Smooth muscle cell (in vitro differentiated cells): Measurements from ENCODE around the gene BSND. TPM values are rescaled to one million over a fixed set of nuclear protein-coding genes. Genes with fewer than 3 reads are reported as not detected.

Source experiments
- DNase-seq: peaks from one replicate; lab custom pipeline; 2025; ENCODE audit not compliant: unreplicated experiment; lab: John Stamatoyannopoulos, UW
- H2AFZ ChIP-seq: fragments of 200-600 bp; sonication (generic); 2 replicates; pipeline ENCODE4 v1.6.0; 2016; ENCODE audit warnings: antibody characterized with exemption, low read depth, mild to moderate bottlenecking
- H3F3A ChIP-seq: fragments of 200-600 bp; sonication (generic); 2 replicates; pipeline ENCODE4 v1.6.0; 2017; ENCODE audit warnings: antibody characterized with exemption, low read depth
- H3K27ac ChIP-seq: fragments of 200-600 bp; sonication (generic); 2 replicates; pipeline ENCODE4 v1.5.1; 2016; ENCODE audit warnings: low read depth, mild to moderate bottlenecking
- H3K27me3 ChIP-seq: fragments of 200-600 bp; sonication (generic); 2 replicates; pipeline ENCODE4 v1.6.1; 2016; ENCODE audit warnings: low read depth, mild to moderate bottlenecking
- H3K36me3 ChIP-seq: fragments of 200-600 bp; sonication (generic); 2 replicates; pipeline ENCODE4 v1.5.1; 2016; ENCODE audit warnings: low read depth
- H3K4me1 ChIP-seq: fragments of 200-600 bp; sonication (generic); 2 replicates; pipeline ENCODE4 v1.5.1; 2016; ENCODE audit warnings: low read depth
- H3K4me2 ChIP-seq: fragments of 200-600 bp; sonication (generic); 2 replicates; pipeline ENCODE4 v1.6.0; 2016; ENCODE audit warnings: mild to moderate bottlenecking
- H3K4me3 ChIP-seq: fragments of 200-600 bp; sonication (generic); 2 replicates; pipeline ENCODE4 v1.5.1; 2016; ENCODE audit warnings: mild to moderate bottlenecking
- H3K79me2 ChIP-seq: fragments of 200-600 bp; sonication (generic); 2 replicates; pipeline ENCODE4 v1.6.0; 2016; ENCODE audit warnings: low read depth, mild to moderate bottlenecking
- H3K9ac ChIP-seq: fragments of 200-600 bp; sonication (generic); 2 replicates; pipeline ENCODE4 v1.6.0; 2016; ENCODE audit warnings: low read depth
- H3K9me3 ChIP-seq: fragments of 200-600 bp; sonication (generic); replicated peaks from 2 replicates; pipeline ENCODE4 v1.5.1; 2016; ENCODE audit warnings: low read depth
- H4K20me1 ChIP-seq: fragments of 200-600 bp; sonication (generic); 2 replicates; pipeline ENCODE4 v1.6.0; 2016; ENCODE audit warnings: low read depth
- WGBS: methylation state at CpG from one replicate; pipeline ENCODE4 v1.1.7; 2016; ENCODE audit warnings: low lambda C conversion rate; 5-methylcytosine and 5-hydroxymethylcytosine counted together
- polyA plus RNA-seq: library from polyadenylated mRNA; unstranded; fragments of >200 nt; fragmentation: Nextera tagmentation; extraction: Ambion mirVana; gene quantifications from 2 replicates; pipeline ENCODE4 v1.2.1, GENCODE V29; 2016
- total RNA-seq: library from RNA; depleted of rRNA; stranded (reverse); fragments of >200 nt; gene quantifications from 2 replicates; pipeline ENCODE4 v1.2.3, GENCODE V29; 2014
- TF ChIP-seq, protein P1 (sequence below): fragments of 200-600 bp; sonication (generic); IDR thresholded peaks from 2 replicates; pipeline ENCODE4 v1.5.1; 2017; ENCODE audit warnings: borderline replicate concordance, mild to moderate bottlenecking, antibody characterized with exemption; ENCODE audit not compliant: insufficient read depth, poor library complexity, severe bottlenecking

The BSND gene
- total RNA-seq (not detected in 2 replicates), polyA plus RNA-seq (not detected in 2 replicates)

DNA sequence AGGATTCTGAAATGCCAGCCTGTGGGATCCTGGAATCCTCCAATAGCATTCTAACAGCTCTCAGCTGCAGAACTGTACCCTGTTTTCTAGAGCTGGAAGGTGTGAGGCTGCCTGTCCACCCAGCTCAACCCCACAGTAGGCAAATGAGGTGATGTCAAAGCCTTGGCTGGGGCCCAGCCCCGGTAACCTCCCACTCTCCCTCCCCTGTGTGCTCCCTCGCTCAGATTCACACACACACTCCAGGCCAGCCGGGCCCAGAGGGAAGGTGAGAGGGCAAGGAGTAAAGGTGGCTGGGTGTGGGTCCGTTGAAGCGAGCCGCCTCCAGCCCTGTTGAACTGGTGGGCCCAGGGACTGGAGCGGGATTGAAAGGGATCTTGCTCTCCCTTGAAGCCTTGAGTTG, at the start of gene BSND:
Gene BSND (plus strand): TSS at position 257 of the 400 bp plus-strand sequence. CDS start 254 bp downstream, outside the sequence.
- H3K4me3 ChIP-seq = no peak within 1 kb of the TSS
- H3K79me2 ChIP-seq = no peaks in the 10 kb centered on the region
- H3K9ac ChIP-seq = no peak within 1 kb of the TSS
- TF ChIP-seq, protein P1, sequence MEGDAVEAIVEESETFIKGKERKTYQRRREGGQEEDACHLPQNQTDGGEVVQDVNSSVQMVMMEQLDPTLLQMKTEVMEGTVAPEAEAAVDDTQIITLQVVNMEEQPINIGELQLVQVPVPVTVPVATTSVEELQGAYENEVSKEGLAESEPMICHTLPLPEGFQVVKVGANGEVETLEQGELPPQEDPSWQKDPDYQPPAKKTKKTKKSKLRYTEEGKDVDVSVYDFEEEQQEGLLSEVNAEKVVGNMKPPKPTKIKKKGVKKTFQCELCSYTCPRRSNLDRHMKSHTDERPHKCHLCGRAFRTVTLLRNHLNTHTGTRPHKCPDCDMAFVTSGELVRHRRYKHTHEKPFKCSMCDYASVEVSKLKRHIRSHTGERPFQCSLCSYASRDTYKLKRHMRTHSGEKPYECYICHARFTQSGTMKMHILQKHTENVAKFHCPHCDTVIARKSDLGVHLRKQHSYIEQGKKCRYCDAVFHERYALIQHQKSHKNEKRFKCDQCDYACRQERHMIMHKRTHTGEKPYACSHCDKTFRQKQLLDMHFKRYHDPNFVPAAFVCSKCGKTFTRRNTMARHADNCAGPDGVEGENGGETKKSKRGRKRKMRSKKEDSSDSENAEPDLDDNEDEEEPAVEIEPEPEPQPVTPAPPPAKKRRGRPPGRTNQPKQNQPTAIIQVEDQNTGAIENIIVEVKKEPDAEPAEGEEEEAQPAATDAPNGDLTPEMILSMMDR = no peak
- no peaks in the 10 kb centered on the region for H3K9me3 ChIP-seq
- no peak within 1 kb of the TSS for H2AFZ ChIP-seq
- no peak for DNase-seq
- peaks cover 56% of the 10 kb centered on the region for H3K27me3 ChIP-seq
- no peaks in the 10 kb centered on the region for H3K36me3 ChIP-seq
- 78% methylated on average over 7 of the region's 7 CpGs for WGBS
- H3F3A ChIP-seq = no peaks in the 10 kb centered on the region
- H3K4me2 ChIP-seq = no peak within 1 kb of the TSS
- no peaks in the 10 kb centered on the region for H4K20me1 ChIP-seq
- H3K4me1 ChIP-seq = no peaks in the 10 kb centered on the region
- H3K27ac ChIP-seq = no peak within 1 kb of the TSS

DNA sequence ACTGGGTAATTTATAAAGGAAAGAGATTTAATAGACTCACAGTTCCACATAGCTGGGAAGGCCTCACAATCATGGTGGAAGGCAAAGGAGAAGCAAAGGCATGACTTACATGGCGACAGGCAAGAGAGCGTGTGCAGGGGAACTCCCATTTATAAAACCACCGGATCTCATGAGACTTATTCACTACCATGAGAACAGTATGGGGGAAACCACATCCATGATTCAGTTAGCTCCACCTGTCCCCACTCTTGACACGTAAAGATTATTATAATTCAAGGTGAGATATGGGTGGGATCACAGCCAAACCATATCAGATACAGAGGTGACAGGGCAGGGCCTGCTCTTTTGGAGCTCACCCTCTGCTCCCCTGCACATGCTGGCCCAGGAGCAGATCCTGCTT, 49.7 kb upstream of the BSND start:
- H4K20me1 ChIP-seq = no peaks in the 10 kb centered on the region
- no peaks in the 10 kb centered on the region for H3K9me3 ChIP-seq
- no peaks in the 10 kb centered on the region for H3K36me3 ChIP-seq
- no peak overlapping the region for H3K27ac ChIP-seq
- H3K27me3 ChIP-seq = no peaks in the 10 kb centered on the region
- H3K4me1 ChIP-seq = no peaks in the 10 kb centered on the region
- H3F3A ChIP-seq = no peaks in the 10 kb centered on the region
- TF ChIP-seq, protein P1 = no peak
- no peak overlapping the region for H3K4me2 ChIP-seq
- H3K79me2 ChIP-seq = no peaks in the 10 kb centered on the region
- WGBS = 100% methylated on average over 4 of the region's 4 CpGs
- no peak overlapping the region for H2AFZ ChIP-seq
- H3K4me3 ChIP-seq = no peak overlapping the region
- H3K9ac ChIP-seq = no peak overlapping the region
- no peak for DNase-seq

DNA sequence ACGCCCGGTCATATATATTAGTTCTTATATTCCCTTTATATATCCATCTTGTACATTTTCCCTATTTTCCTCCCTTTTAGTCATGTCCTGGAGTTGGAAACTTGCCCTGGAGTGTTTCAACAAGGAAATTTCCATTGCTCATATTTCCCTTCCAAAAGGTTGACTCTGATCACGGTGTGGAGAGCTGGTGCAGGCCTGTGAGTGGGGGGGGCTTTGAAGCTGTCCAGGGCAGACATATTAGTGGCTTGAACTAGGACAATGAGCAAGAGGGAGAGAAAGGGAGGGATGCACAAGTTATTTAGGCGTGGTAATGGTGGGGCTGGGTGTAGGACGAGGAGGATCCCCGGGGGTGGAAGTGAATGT, 48.7 kb upstream of the BSND start:
- Histone ChIP-seq H3F3A (no peaks in the 10 kb centered on the region), H3K36me3 (no peaks in the 10 kb centered on the region), H3K4me2 (no peak overlapping the region), H3K4me1 (no peaks in the 10 kb centered on the region), H2AFZ (peak overlapping the region; percentile 90), H3K9ac (no peak overlapping the region), H3K27ac (no peak overlapping the region), H3K9me3 (no peaks in the 10 kb centered on the region), H3K79me2 (no peaks in the 10 kb centered on the region), H3K4me3 (no peak overlapping the region), H4K20me1 (no peaks in the 10 kb centered on the region), H3K27me3 (no peaks in the 10 kb centered on the region)
- WGBS = 75% methylated on average over 6 of the region's 6 CpGs
- TF ChIP-seq, protein P1 = no peak
- DNase-seq = no peak

DNA sequence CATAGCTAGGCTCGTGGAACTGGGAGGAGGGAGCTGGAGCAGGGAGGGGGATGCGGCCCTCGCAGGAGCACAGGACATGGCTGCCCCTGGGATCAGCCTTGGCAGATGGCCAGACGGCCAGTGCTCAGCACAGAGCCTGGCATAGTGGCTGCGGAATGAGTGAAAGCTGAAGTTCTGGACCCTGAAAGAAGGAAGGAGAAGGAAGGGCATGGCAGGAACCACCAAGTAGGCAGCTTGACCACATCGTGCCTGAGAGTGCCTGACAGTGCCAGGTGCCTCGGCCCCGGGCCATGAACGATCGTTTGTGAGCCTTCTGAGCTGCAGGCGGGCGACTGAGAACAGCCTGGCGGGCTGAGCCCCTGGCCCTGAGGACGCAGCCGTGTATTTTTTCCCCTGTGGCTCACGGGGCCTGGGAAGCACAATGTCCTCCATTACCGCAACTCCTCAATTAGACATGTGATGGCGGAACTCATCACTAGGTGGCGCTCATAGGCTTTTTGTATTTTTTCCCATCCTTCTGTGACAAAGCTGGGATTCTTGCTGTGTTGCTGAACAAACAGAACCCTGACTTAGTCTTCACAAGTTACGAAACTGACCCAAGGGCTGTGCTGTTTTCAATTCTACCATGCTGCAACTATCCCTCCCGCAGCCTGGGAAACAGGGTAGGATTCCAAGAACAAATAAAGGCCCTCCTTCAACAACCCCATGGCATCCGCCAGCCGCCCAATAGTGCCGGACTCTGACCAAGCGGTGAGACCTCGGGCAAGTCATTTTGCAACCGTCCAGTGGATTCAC, 48.2 kb upstream of the BSND start:
- TF ChIP-seq, protein P1 = peak; percentile 74
- Histone ChIP-seq H3F3A (no peaks in the 10 kb centered on the region), H3K79me2 (no peaks in the 10 kb centered on the region), H3K36me3 (no peaks in the 10 kb centered on the region), H3K27me3 (no peaks in the 10 kb centered on the region), H3K4me1 (no peaks in the 10 kb centered on the region), H3K4me2 (peak overlapping the region; percentile 69), H3K27ac (no peak overlapping the region), H2AFZ (peak overlapping the region; percentile 90), H4K20me1 (no peaks in the 10 kb centered on the region), H3K4me3 (no peak overlapping the region), H3K9me3 (no peaks in the 10 kb centered on the region), H3K9ac (no peak overlapping the region)
- WGBS = 40% methylated on average over 26 of the region's 27 CpGs
- DNase-seq = peak; percentile 50
